ENCODE data around the gene PRADC1. TPM values are rescaled to one million over a fixed set of nuclear protein-coding genes. Genes with fewer than 3 reads are reported as not detected.

The PRADC1 gene
- total RNA-seq, 1 donor from 2014 or later, result 11.4 TPM

- no peaks in the 10 kb centered on the region for H3K27me3 Mint-ChIP-seq (ENCODE audit: low read depth)
- H3K9me3 Mint-ChIP-seq, result no peaks in the 10 kb centered on the region
- peaks cover 34% of the 10 kb centered on the region for H3K4me1 Mint-ChIP-seq (ENCODE audit: low read depth)
- H3K27ac Mint-ChIP-seq, result no peak overlapping the region
- no peak overlapping the region for H3K4me3 Mint-ChIP-seq (ENCODE audit: low read depth)
- peaks cover 68% of the 10 kb centered on the region for H3K36me3 Mint-ChIP-seq (ENCODE audit: low read depth)
- intact Hi-C loops (cut with micrococcal nuclease), result loop anchor here (10.0 kb wide), 1 partner anchor 1215 kb away; the partner anchor contains the start of genes INO80B and WBP1
- DNase-seq (ENCODE audit: low spot score), result no peak
Observed at GRCh38 chr2:73239776-73240175, 6.7 kb upstream of the PRADC1 start.

DNA sequence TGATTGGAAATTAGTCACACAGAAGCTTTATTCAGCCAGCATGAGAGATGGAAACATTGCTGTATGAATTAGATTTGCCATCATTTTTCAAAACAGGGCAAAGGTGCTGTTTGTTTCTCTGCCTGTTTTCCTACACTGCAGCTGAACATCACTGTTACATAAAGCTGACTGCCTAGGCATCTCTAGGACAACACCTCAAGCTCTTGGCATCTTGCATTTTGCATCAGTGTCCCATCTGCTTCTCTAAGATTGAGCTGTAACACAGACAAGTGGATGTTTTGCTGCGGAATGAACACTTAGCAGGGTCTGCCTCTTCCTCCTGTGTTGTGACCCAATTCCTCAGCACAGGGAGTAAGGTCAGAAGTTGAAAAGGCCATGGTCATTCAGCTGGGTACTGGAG, 5.9 kb upstream of the PRADC1 start:
- H3K36me3 Mint-ChIP-seq (ENCODE audit: low read depth), result peaks cover 63% of the 10 kb centered on the region
- no peaks in the 10 kb centered on the region for H3K9me3 Mint-ChIP-seq
- no peak overlapping the region for H3K27ac Mint-ChIP-seq
- no peak overlapping the region for H3K4me3 Mint-ChIP-seq (ENCODE audit: low read depth)
- intact Hi-C loops (cut with micrococcal nuclease), result loop anchor here (10.0 kb wide), 1 partner anchor 1216 kb away; the partner anchor contains the start of genes INO80B and WBP1
- H3K4me1 Mint-ChIP-seq (ENCODE audit: low read depth), result peaks cover 29% of the 10 kb centered on the region
- no peak for DNase-seq (ENCODE audit: low spot score)
- H3K27me3 Mint-ChIP-seq (ENCODE audit: low read depth), result no peaks in the 10 kb centered on the region

DNA sequence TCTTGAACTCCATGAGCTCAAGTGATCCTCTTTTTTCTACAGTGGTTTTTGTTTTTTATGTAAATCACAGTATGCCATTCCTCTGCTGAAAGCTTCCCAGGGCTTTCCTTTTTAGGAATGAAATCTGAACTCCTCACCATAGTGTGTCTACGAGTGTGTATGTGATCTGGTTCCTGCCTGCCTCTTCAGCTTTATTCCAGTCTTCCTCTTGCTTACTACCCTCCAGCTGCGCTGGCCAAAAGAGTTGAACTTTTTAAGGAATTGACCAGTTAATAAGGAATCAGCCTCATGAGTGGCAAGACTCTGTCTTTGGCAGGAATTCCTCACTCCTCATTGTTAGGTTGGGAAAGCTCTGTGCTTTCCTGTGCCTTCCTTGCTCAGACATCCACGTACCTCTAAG, 5.1 kb upstream of the PRADC1 start:
- Mint-ChIP-seq H3K9me3 (no peaks in the 10 kb centered on the region), H3K4me3 (ENCODE audit: low read depth) (no peak overlapping the region), H3K4me1 (ENCODE audit: low read depth) (peaks cover 29% of the 10 kb centered on the region), H3K27ac (no peak overlapping the region), H3K36me3 (ENCODE audit: low read depth) (peaks cover 56% of the 10 kb centered on the region), H3K27me3 (ENCODE audit: low read depth) (no peaks in the 10 kb centered on the region)
- intact Hi-C loops (cut with micrococcal nuclease), result loop anchor here (10.0 kb wide), 1 partner anchor 1217 kb away; the partner anchor contains the start of genes INO80B and WBP1
- no peak for DNase-seq (ENCODE audit: low spot score)

DNA sequence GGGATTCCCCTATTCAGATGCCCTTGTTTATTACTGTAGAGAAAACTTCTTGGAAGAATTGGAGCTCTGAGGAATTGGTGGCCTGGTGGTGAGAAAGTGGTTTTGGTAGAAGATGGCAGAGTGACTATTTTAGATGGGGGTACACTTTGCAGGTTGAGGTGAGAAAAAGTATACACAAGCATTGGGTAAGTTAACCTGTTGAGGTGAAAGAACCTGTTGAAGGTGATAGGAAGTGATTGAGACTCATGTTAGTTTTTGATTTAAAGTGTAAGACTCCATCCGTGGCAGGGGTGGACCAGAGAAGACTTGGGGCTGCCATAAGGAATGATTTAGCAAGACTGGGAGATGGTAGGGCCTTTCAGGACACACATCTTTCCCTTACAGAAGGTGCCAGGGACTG, 4.1 kb upstream of the PRADC1 start:
- Mint-ChIP-seq H3K27ac (no peak overlapping the region), H3K27me3 (ENCODE audit: low read depth) (no peaks in the 10 kb centered on the region), H3K9me3 (no peaks in the 10 kb centered on the region), H3K36me3 (ENCODE audit: low read depth) (peaks cover 52% of the 10 kb centered on the region), H3K4me3 (ENCODE audit: low read depth) (no peak overlapping the region), H3K4me1 (ENCODE audit: low read depth) (peaks cover 31% of the 10 kb centered on the region)
- no peak for DNase-seq (ENCODE audit: low spot score)
- intact Hi-C loops (cut with micrococcal nuclease), result loop anchor here (10.0 kb wide), 1 partner anchor 1218 kb away; the partner anchor contains the start of genes INO80B and WBP1

GRCh38 chr2:73235315-73236028, 2.4 kb upstream of the PRADC1 start:
- Mint-ChIP-seq H3K9me3 (no peaks in the 10 kb centered on the region), H3K27ac (peak overlapping the region; percentile 92), H3K4me3 (ENCODE audit: low read depth) (peak overlapping the region; percentile 96), H3K36me3 (ENCODE audit: low read depth) (peaks cover 44% of the 10 kb centered on the region), H3K27me3 (ENCODE audit: low read depth) (no peaks in the 10 kb centered on the region), H3K4me1 (ENCODE audit: low read depth) (peaks cover 31% of the 10 kb centered on the region)
- DNase-seq (ENCODE audit: low spot score), result no peak
- intact Hi-C loops (cut with micrococcal nuclease), result loop anchor here (2.0 to 10.0 kb wide), 4 partner anchors 33 to 1219 kb away; partner anchors contain the start of genes INO80B, TPRKB and WBP1

DNA sequence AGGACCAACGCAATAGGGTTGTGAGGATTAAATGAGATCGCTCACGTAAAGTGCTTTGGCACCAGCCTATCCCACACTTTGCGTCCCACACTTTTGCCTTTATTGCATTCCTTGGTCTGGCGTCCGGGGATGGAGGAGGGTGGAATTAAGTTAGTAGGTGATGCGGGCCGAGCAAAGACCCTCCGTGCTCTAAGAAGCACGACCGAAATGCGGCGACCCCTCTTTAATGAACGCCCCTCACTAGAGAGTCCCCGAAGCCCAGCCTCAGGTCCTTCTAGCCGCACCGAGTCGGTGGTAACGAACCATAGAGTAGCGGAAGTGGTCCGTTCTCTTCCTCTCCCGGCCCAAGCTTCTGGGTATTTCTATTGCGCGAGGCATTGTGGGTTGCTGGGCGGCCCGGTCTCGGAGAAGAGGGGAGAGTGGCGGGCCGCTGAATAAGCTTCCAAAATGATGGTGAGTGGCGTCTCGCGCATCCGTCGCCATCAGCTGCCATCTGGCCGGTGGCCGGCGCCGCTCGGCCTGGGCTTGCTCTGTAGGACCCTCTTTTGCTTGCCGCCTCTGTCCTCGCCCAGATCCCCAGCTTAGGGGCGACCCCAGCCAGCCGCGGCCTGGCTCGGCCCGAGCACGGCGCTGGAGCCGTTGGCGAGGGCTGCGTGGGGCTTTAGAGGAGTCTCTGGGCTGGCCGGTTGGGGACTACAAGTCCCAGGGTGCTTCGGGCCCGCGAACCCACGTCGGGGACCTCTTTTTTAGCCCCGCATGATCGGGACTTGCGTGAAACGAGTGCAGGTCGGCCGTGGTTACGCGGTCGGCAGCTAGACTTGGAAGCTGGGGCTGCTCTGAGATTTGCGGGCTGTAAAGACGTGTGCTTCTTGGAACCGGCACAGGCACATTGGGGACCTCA, 1.1 kb upstream of the PRADC1 start, which contains the start of gene CCT7:
Gene CCT7, plus strand, starts transcription at position 377 of the 901 bp plus-strand sequence. Its CDS starts 71 bp downstream, at position 448.
- H3K4me1 Mint-ChIP-seq (ENCODE audit: low read depth), result peaks cover 31% of the 10 kb centered on the region
- intact Hi-C loops (cut with micrococcal nuclease), result loop anchor here (1.0 to 10.0 kb wide), 8 partner anchors 20 to 1221 kb away; partner anchors contain the start of genes ALMS1, EGR4, INO80B and SFXN5
- no peaks in the 10 kb centered on the region for H3K27me3 Mint-ChIP-seq (ENCODE audit: low read depth)
- peak within 1 kb of the TSS; percentile 96 for H3K4me3 Mint-ChIP-seq (ENCODE audit: low read depth)
- peak within 1 kb of the TSS; percentile 92 for H3K27ac Mint-ChIP-seq
- peaks cover 34% of the 10 kb centered on the region for H3K36me3 Mint-ChIP-seq (ENCODE audit: low read depth)
- H3K9me3 Mint-ChIP-seq, result no peaks in the 10 kb centered on the region
- peak; percentile 84 for DNase-seq (ENCODE audit: low spot score)

DNA sequence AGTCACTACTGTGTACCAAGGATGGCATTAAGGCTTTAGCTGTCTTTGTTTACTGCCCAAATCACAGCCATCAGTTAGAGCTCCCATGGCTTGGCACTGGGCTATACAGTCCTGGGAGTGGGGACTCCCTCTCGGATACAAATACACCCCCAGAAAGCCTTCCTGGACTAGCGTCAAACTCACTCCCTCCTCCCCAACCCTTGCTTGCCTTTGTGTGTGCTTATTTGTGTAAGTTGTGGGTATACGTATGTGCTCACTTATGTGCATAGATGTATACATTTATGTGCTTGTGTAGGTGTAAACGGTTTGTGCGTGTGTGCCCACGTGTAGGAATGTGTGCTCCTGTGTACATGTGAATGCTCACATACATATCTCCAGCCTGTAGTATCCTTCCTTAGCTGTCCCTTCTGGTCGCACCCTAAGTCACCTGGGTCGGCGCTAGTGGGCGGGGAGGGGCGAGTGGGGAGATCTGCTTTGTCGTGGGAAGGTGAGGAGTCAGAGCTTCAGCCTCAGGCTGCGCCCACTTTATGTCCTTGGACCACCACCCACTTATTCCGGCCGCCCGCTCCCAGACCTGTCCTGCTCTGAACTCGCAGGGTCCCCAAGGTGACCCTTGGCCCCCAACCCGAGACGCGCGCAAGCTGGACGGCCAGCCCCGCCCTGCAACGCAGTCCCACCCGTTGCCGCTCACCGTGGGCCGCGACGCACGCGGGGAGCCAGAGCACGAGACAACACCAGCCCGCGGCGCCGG, 461 bp downstream of the PRADC1 start:
- intact Hi-C loops (cut with micrococcal nuclease), result loop anchor here (1.0 to 10.0 kb wide), 4 partner anchors 18 to 1222 kb away; partner anchors contain the start of genes ALMS1, INO80B, SFXN5 and SMYD5
- Mint-ChIP-seq H3K36me3 (ENCODE audit: low read depth) (peaks cover 28% of the 10 kb centered on the region), H3K4me3 (ENCODE audit: low read depth) (peak overlapping the region; percentile 96)

GRCh38 chr2:73228631-73229030, 4.4 kb downstream of the PRADC1 start:
- no peaks in the 10 kb centered on the region for H3K27me3 Mint-ChIP-seq (ENCODE audit: low read depth)

More for the DNA sequence above, 461 bp downstream of the PRADC1 start:
- Mint-ChIP-seq H3K27me3 (ENCODE audit: low read depth) (no peaks in the 10 kb centered on the region), H3K4me1 (ENCODE audit: low read depth) (peaks cover 28% of the 10 kb centered on the region), H3K27ac (peak overlapping the region; percentile 92), H3K9me3 (no peaks in the 10 kb centered on the region)
- DNase-seq (ENCODE audit: low spot score), result peak; percentile 17

DNA sequence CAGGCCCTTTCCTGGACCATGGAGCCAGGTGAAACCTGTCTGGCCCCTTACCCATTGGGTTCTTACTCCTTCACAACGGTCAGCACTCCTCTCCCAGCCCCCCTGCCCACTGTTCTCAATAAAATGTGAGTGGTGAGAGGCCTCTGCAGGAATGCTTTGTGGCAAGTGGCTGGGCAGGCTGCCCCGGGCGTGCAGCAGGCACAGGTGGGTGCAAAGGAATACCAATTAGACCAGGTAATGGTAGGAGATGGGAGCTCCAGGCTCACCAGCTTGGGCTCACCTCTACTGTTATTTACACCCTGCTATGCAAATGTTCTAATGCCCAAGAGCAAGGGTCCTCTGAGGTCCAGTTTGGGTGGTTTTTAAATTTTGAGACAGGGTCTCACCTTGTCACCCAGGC, 6.0 kb downstream of the PRADC1 start:
- H3K27me3 Mint-ChIP-seq (ENCODE audit: low read depth), result no peaks in the 10 kb centered on the region
- DNase-seq (ENCODE audit: low spot score), result no peak
- intact Hi-C loops (cut with micrococcal nuclease), result no loop called here
- H3K27ac Mint-ChIP-seq, result no peak overlapping the region
- no peak overlapping the region for H3K4me3 Mint-ChIP-seq (ENCODE audit: low read depth)
- H3K9me3 Mint-ChIP-seq, result no peaks in the 10 kb centered on the region
- H3K4me1 Mint-ChIP-seq (ENCODE audit: low read depth), result peaks cover 2% of the 10 kb centered on the region
- peaks cover 12% of the 10 kb centered on the region for H3K36me3 Mint-ChIP-seq (ENCODE audit: low read depth)

More at GRCh38 chr2:73228631-73229030, 4.4 kb downstream of the PRADC1 start:
- Mint-ChIP-seq H3K4me3 (ENCODE audit: low read depth) (no peak overlapping the region), H3K36me3 (ENCODE audit: low read depth) (peaks cover 10% of the 10 kb centered on the region), H3K27ac (no peak overlapping the region), H3K9me3 (no peaks in the 10 kb centered on the region), H3K4me1 (ENCODE audit: low read depth) (peaks cover 7% of the 10 kb centered on the region)
- intact Hi-C loops (cut with micrococcal nuclease), result no loop called here
- DNase-seq (ENCODE audit: low spot score), result no peak

DNA sequence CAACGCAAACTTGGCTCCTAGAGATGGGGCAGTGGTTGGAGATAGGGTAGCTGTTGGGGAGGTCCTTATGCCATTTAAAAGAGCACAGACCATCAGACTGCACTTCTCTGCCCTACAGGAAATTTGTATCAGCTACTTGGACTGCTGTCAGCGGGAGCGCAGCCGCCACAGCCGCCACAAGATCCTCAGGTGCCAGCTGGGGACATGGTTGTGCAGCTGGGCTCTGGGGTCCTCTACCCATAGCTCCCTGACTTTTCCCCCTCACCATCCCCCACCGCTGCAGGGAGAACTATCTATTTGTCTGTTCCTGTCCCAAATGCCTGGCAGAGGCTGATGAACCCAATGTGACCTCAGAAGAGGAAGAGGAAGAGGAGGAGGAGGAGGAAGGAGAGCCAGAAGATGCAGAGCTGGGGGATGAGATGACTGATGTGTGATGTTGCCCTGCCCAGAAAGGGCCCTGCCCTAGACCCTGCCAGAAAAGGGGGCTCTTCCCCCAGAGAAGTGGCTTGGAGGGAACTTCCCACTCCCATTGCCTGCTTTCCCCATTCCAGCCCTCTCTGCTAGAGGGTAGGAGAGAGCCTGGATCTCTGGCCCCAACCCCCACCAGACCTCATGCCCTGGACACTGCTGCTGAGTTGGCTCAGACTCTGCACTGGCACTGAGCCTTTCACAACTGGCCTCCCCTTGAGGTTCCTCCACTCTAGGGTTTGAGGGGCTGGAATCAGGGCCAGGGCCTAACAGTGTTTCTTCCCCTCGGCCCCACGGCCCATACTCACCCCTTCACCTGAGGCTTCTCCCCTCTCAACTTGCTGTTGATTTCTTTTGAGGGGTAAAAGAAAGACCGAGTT, 7.3 kb downstream of the PRADC1 start:
- no peaks in the 10 kb centered on the region for H3K27me3 Mint-ChIP-seq (ENCODE audit: low read depth)
- intact Hi-C loops (cut with micrococcal nuclease), result no loop called here
- H3K27ac Mint-ChIP-seq, result no peak overlapping the region
- peaks cover 24% of the 10 kb centered on the region for H3K36me3 Mint-ChIP-seq (ENCODE audit: low read depth)
- no peak overlapping the region for H3K4me3 Mint-ChIP-seq (ENCODE audit: low read depth)
- no peak for DNase-seq (ENCODE audit: low spot score)
- peaks cover 2% of the 10 kb centered on the region for H3K4me1 Mint-ChIP-seq (ENCODE audit: low read depth)
- no peaks in the 10 kb centered on the region for H3K9me3 Mint-ChIP-seq

DNA sequence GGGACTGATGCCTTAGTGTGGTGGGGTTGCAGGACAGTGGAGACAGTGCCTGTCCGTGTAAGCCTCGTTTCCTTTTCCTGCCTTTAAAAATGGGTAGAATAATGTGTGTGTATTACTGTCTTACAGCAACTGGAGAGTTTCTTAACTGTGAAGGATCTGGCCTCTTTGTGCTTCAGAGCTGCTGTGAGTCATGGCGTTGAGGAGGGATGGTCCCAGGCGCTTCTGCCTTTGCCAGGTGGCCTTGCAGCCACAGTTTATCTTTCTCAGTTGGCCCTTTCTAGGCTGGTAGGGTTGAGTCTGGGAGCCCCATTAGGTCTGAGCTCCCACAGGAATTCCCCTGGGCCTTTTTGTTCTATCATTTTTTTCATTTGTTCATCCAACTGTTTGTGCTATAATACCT, 9.2 kb downstream of the PRADC1 start:
- intact Hi-C loops (cut with micrococcal nuclease), result no loop called here
- H3K36me3 Mint-ChIP-seq (ENCODE audit: low read depth), result peaks cover 32% of the 10 kb centered on the region
- H3K4me1 Mint-ChIP-seq (ENCODE audit: low read depth), result peaks cover 2% of the 10 kb centered on the region
- H3K27ac Mint-ChIP-seq, result no peak overlapping the region
- H3K9me3 Mint-ChIP-seq, result no peaks in the 10 kb centered on the region
- H3K27me3 Mint-ChIP-seq (ENCODE audit: low read depth), result no peaks in the 10 kb centered on the region
- no peak overlapping the region for H3K4me3 Mint-ChIP-seq (ENCODE audit: low read depth)
- no peak for DNase-seq (ENCODE audit: low spot score)

Measured in activated T-helper 2 cell treated with anti-CD3 and anti-CD28 coated beads, Interferon-gamma antibody, Interleukin-2, Interleukin-4, amounts not matched to agents 10 μg/mL and 5 μg/mL and 100 μg/mL, durations not matched to agents 14 hours and 24 hours and 36 hours (primary cell).